Measurements from ENCODE around the gene RAB33A. TPM values are rescaled to one million over a fixed set of nuclear protein-coding genes. Genes with fewer than 3 reads are reported as not detected.

RAB33A gene
- total and polyA plus RNA-seq, 4 donors, result 0.13 to 0.61 (median 0.55) TPM

DNA sequence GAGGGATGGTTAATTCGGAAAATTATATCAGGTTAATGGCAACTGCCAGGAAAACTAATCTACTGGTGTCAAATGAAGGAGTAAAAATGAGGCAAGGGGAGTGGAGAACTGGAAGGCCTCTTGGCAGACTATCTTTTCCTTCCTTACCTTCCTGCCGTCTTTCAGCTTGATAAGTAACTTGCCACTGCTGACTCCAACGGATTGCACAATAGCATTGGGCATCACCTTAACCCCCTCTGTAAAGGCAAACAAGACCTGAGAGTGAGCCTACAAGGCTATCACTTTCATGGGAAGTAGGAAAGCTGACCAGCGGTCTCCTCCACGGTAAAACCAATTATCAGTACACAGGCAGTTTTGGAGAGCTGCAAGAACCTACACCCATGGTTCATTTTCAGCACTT lies 35.3 kb upstream of the RAB33A start:
- DNase-seq (ENCODE audit: low spot score), result no peak
- Histone ChIP-seq H3K4me3 (ENCODE audit: low read depth in 1 of 3, low read length in 3 of 3) (no peak overlapping the region), H3K9me3 (ENCODE audit: control insufficient read depth in 4 of 4, low read length in 3 of 4) (no peaks in the 10 kb centered on the region), H3K36me3 (ENCODE audit: control insufficient read depth in 4 of 4, insufficient read depth in 3 of 4, low read depth in 1 of 4, low read length in 3 of 4) (peaks cover 2 to 54% (median 29%) of the 10 kb centered on the region in 4 donors), H3K4me1 (ENCODE audit: control insufficient read depth in 4 of 4, insufficient read depth in 4 of 4, low read length in 3 of 4) (no peaks in the 10 kb centered on the region), H3K27ac (ENCODE audit: low read depth in 1 of 2, low read length in 2 of 2) (no peak overlapping the region), H3K27me3 (ENCODE audit: control insufficient read depth in 4 of 4, insufficient read depth in 4 of 4, low read length in 3 of 4) (no peaks in the 10 kb centered on the region), H3K9ac (ENCODE audit: low read depth in 1 of 2, low read length in 2 of 2) (no peak overlapping the region)
- TF ChIP-seq RAD21 (IDR thresholded peaks at IDR 0.05), result no peak
- no peak for TF ChIP-seq SP1 (IDR thresholded peaks at IDR 0.05)
- TF ChIP-seq, protein P1, sequence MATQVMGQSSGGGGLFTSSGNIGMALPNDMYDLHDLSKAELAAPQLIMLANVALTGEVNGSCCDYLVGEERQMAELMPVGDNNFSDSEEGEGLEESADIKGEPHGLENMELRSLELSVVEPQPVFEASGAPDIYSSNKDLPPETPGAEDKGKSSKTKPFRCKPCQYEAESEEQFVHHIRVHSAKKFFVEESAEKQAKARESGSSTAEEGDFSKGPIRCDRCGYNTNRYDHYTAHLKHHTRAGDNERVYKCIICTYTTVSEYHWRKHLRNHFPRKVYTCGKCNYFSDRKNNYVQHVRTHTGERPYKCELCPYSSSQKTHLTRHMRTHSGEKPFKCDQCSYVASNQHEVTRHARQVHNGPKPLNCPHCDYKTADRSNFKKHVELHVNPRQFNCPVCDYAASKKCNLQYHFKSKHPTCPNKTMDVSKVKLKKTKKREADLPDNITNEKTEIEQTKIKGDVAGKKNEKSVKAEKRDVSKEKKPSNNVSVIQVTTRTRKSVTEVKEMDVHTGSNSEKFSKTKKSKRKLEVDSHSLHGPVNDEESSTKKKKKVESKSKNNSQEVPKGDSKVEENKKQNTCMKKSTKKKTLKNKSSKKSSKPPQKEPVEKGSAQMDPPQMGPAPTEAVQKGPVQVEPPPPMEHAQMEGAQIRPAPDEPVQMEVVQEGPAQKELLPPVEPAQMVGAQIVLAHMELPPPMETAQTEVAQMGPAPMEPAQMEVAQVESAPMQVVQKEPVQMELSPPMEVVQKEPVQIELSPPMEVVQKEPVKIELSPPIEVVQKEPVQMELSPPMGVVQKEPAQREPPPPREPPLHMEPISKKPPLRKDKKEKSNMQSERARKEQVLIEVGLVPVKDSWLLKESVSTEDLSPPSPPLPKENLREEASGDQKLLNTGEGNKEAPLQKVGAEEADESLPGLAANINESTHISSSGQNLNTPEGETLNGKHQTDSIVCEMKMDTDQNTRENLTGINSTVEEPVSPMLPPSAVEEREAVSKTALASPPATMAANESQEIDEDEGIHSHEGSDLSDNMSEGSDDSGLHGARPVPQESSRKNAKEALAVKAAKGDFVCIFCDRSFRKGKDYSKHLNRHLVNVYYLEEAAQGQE (IDR thresholded peaks at IDR 0.05), result no peak
- TF ChIP-seq, protein P2, sequence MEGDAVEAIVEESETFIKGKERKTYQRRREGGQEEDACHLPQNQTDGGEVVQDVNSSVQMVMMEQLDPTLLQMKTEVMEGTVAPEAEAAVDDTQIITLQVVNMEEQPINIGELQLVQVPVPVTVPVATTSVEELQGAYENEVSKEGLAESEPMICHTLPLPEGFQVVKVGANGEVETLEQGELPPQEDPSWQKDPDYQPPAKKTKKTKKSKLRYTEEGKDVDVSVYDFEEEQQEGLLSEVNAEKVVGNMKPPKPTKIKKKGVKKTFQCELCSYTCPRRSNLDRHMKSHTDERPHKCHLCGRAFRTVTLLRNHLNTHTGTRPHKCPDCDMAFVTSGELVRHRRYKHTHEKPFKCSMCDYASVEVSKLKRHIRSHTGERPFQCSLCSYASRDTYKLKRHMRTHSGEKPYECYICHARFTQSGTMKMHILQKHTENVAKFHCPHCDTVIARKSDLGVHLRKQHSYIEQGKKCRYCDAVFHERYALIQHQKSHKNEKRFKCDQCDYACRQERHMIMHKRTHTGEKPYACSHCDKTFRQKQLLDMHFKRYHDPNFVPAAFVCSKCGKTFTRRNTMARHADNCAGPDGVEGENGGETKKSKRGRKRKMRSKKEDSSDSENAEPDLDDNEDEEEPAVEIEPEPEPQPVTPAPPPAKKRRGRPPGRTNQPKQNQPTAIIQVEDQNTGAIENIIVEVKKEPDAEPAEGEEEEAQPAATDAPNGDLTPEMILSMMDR (IDR thresholded peaks at IDR 0.05; ENCODE audit: low read depth, low read length, missing input control), result no peak
- TF ChIP-seq, protein P3, sequence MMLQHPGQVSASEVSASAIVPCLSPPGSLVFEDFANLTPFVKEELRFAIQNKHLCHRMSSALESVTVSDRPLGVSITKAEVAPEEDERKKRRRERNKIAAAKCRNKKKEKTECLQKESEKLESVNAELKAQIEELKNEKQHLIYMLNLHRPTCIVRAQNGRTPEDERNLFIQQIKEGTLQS (IDR thresholded peaks at IDR 0.05), result no peak
- TF ChIP-seq EGR1 (IDR thresholded peaks at IDR 0.05; ENCODE audit: low read depth in 2 of 2), result no peak
- TF ChIP-seq JUND (IDR thresholded peaks at IDR 0.05), result no peak
- WGBS, result 58% methylated on average over 5 of the region's 5 CpGs

DNA sequence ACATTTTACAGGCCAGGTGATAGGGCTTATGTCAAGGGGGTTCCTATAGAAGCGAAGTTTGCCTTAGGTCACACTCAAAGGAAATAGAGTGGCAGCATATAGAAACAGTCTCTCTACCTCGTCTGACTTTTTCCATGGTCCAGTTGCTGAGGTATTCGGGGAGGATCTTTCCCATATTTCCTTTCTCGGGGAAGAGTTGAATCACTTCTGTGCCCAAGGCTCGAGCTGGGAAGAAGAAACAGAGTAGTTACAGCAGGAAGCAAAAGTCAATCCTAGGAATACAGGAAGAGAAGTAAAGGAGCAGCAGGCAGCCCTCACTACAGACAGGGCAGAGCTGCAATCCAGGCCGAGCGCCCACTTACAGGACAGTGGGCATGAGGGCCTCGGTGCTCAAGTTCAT lies 34.8 kb upstream of the RAB33A start:
- H3K27me3 ChIP-seq (ENCODE audit: control insufficient read depth in 4 of 4, insufficient read depth in 4 of 4, low read length in 3 of 4), result no peaks in the 10 kb centered on the region
- peaks cover 0 to 56% (median 30%) of the 10 kb centered on the region in 4 donors for H3K36me3 ChIP-seq (ENCODE audit: control insufficient read depth in 4 of 4, insufficient read depth in 3 of 4, low read depth in 1 of 4, low read length in 3 of 4)
- H3K9me3 ChIP-seq (ENCODE audit: control insufficient read depth in 4 of 4, low read length in 3 of 4), result no peaks in the 10 kb centered on the region
- DNase-seq (ENCODE audit: low spot score), result no peak
- WGBS, result 90% methylated on average over 8 of the region's 8 CpGs
- no peak overlapping the region for H3K4me3 ChIP-seq (ENCODE audit: low read depth in 1 of 3, low read length in 3 of 3)
- no peak overlapping the region for H3K9ac ChIP-seq (ENCODE audit: low read depth in 1 of 2, low read length in 2 of 2)
- no peaks in the 10 kb centered on the region for H3K4me1 ChIP-seq (ENCODE audit: control insufficient read depth in 4 of 4, insufficient read depth in 4 of 4, low read length in 3 of 4)
- no peak overlapping the region for H3K27ac ChIP-seq (ENCODE audit: low read depth in 1 of 2, low read length in 2 of 2)
- TF ChIP-seq, protein P2 (IDR thresholded peaks at IDR 0.05; ENCODE audit: low read depth, low read length, missing input control), result no peak
- TF ChIP-seq EGR1 (IDR thresholded peaks at IDR 0.05; ENCODE audit: low read depth in 2 of 2) (no peak), HNF4A (conservative IDR thresholded peaks at IDR 0.05) (no peak), SP1 (IDR thresholded peaks at IDR 0.05) (no peak), GABPA (IDR thresholded peaks at IDR 0.05 in 1 of 2, conservative IDR thresholded peaks at IDR 0.05 in 1 of 2) (no peak), RXRA (IDR thresholded peaks at IDR 0.05) (no peak), NR2F2 (IDR thresholded peaks at IDR 0.05) (no peak), FOXA2 (IDR thresholded peaks at IDR 0.05) (no peak), RAD21 (IDR thresholded peaks at IDR 0.05) (no peak)
- TF ChIP-seq, protein P4, sequence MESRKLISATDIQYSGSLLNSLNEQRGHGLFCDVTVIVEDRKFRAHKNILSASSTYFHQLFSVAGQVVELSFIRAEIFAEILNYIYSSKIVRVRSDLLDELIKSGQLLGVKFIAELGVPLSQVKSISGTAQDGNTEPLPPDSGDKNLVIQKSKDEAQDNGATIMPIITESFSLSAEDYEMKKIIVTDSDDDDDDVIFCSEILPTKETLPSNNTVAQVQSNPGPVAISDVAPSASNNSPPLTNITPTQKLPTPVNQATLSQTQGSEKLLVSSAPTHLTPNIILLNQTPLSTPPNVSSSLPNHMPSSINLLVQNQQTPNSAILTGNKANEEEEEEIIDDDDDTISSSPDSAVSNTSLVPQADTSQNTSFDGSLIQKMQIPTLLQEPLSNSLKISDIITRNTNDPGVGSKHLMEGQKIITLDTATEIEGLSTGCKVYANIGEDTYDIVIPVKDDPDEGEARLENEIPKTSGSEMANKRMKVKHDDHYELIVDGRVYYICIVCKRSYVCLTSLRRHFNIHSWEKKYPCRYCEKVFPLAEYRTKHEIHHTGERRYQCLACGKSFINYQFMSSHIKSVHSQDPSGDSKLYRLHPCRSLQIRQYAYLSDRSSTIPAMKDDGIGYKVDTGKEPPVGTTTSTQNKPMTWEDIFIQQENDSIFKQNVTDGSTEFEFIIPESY (IDR thresholded peaks at IDR 0.05), result no peak
